HG02870 (cell line): ENCODE results near the gene HIVEP2.

Experiments
- ATAC-seq: cut with Tn5 transposase; IDR thresholded peaks from one replicate; pipeline ENCODE4 v1.9.1; 2021; ENCODE audit warnings: mild to moderate bottlenecking, moderate library complexity; ENCODE audit not compliant: unreplicated experiment

The HIVEP2 gene

DNA sequence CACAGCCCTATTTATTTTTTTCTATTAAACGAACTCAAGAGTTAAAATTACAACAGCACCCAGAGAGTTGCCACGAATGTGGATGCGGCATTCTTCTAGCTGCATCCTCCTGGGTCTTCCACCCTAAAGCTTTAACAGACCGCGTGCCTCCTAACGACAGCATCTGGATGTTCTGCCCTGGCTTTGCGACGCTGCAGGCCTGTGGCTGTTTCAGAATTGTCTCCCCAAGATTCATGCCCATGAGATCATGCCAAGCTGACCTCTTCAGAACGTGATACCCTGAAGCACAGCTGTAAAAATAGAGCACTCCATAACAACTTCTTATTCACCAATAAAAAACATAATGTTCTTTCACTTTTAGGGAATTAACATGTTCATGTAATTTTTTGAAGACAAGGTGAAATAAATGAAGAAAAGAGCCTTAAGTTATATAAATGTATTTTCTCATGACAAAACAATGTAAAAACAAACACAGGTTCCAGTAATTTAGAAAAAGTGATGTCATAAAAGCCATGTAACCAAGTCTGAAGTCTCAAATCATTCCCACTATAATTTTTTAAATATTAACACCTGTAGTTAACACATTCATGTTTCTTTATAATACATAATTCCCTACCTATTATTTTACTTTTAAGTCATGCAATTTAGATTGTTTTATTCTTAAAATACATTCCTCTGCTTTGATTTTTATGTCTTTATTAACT, 26.5 kb downstream of the HIVEP2 start:
- no peak for ATAC-seq

DNA sequence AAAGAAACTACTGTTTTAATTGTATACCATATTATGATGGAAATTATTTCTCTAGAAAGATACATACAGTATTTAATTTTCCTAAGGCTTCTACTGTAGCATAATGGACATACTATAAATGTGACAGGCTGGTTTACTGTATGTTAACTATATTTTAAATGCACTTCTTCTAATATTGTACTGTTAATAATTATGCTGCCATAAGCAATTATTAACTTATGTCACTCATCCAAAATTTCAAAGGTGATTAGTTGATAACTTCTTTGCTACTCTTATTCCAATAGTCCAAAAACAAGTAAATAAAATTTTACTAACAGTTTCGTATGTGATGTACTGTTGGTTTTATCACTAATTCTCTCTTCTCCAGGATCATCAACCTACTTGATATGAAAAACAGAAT, 28.1 kb downstream of the HIVEP2 start:
- ATAC-seq, result no peak

DNA sequence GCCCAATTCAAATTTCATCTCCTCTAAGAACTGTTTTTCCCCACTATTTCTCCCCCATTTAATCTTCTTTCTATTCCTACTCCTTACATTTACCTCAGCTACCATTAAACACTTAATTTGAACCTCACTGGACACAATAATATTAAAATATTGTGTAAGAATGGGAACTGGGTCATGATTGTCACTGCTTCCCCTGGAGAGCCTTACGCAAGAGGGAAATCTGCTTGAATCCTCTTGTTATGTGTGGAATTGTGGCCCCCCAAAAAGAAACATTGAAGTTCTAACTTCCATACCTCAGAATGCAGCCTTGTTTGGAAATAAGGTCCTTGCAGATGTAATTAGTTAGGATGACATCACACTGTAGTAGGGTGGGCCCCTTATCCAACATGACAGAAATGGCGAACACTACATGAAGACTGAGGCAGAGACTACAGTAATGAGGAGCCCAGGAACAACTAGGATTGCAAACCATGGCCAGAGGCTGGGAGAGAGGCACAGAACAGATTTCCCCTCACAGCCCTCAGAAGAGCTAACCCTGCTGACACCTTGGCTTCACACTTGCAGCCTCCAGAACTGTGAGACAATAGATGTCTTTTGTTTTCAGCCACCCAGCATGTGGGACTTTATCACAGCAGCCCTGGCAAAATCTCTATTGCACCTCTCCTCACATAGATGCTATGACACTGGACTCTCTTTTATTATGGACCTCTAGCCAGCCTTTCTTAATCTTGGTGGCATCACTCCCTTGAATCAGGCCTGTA, 29.9 kb downstream of the HIVEP2 start:
- no peak for ATAC-seq

DNA sequence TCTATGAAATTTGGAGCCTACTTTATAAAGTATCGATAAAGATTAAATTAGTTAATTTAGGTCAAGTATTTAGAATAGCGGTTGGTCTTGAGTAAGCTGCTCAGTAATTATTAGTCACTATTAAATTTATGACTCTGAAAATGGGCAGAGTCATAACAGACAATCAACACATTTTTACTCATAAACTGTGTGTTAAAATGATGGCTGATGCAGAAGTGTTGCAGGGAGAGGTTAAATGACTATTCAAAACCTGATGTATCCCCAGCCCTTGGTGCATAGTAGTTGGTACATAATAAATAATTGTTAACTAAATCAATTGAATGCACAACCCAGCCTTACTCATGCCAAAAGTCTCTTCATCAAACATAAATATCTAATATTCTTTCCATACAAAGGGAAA, 30.6 kb downstream of the HIVEP2 start:
- ATAC-seq, result no peak

DNA sequence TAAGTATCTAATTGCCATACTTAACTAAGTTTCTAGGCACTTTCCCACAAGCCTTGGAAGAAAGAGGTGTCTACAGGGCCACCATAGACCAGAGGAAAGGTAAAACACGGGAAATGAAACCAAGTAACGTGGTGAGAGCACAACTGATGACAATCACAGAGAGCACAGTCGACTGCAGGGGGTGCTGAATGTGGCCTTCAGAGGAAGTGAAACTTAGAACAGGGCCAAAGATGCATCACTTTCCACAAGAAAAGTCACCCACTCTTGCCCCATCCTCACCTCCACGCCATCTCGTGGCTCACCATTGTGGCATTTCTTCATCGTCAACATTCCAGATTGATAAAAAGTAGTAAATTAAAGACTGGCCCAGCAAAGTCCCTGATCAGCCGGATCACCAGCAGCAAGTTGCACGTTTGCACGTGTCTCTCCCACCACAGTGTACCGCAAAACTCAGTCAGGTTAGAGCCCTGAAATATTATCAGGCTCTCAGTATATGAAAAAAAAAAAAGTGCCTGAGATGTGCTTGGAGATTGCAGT, 31.4 kb downstream of the HIVEP2 start:
- peak; percentile 90 for ATAC-seq

DNA sequence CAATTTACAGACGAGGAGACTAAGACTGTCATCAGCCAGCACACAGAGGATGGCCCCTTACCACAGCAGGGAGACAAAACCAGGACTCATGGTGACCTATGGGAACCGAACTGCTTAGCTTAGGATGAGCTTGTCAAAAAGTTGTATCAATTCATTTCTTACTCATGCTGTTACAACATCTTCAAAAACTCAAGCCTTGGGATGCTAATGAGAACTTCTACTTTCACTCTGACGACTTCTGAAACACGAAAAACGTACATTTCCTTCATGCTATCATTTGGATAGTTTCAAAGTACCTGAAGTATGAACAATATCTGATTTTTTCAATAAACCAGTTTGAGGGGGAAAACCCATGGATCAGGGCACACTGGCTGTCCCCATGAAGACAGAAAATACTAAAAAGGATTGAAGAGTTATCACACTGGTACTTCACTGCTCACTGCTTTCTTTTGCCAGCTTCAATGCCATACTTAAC, 31.9 kb downstream of the HIVEP2 start:
- peak; percentile 66 for ATAC-seq

DNA sequence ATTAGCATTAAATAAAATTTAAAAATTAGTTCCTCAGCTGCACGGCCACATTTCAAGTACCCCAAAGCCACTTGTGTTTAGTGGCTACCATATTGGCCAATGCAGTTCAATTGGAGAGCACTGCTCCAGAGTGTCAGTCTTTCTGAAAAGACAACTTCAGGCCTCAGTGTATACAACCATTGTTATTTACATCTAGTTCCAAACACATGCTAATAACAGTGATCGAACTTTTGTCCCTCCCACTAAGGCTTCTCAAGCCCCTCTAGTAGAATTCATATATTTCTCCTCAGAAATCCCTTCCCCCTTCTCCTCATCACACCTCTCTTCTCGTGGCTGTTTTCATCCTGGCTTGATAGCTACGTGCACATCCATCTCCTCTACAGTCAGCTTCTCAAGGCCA, 32.9 kb downstream of the HIVEP2 start:
- no peak for ATAC-seq

DNA sequence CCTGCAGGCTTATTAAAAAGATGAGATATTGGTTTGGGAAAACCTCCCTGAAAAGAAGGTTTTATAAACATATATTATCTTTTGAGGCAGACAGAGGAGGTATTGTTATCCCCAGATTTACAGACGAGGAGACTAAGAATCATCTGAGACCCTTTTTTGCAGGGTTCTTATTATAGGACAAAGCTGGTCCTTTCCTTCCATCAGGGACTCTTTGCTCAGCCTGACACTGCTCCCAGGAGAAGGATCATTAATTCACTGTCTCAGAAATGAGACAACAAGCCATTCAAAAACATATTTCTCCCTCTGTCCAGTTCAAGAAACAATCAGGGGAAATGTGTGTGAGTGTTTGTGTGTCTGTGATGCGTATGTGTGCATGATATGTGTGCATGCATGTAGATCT, 33.5 kb downstream of the HIVEP2 start:
- ATAC-seq, result no peak

DNA sequence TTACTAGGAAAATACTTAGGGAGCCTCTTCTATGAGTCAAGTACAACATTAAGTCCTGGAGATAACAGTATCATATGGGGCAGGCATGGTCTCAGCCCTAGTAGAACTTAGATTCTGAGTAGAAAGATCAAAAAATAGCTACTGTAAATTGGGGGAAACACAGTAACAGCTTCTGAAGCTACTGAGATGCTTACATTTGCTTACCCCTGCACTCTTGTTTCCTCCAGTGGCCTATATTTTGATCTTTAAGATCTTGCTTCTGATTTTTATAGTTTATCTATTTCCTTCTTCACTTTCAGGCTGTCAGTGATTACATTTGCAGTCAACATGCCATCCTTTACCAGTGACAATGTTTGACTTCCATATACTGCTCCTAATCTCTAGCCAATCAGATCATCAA, 35.3 kb downstream of the HIVEP2 start:
- ATAC-seq, result no peak

DNA sequence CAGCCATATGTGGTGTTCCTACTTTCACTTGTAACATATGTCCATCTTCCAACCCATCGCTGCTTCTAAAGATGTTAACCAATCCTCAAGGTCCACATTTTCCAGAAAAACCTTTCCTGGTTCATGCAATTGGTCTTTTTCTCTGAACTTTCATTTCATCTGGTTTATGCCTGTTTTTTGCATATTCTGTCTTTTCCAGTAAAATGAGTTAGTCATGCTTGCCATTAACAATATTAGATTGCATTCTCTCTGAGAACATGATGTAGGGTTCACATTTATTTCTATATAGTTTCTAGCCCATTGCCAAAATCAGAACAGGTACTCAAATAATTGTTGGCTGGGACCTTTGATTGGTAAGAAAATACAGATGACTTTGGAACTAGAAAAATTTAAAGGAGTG, 36.7 kb downstream of the HIVEP2 start:
- no peak for ATAC-seq

DNA sequence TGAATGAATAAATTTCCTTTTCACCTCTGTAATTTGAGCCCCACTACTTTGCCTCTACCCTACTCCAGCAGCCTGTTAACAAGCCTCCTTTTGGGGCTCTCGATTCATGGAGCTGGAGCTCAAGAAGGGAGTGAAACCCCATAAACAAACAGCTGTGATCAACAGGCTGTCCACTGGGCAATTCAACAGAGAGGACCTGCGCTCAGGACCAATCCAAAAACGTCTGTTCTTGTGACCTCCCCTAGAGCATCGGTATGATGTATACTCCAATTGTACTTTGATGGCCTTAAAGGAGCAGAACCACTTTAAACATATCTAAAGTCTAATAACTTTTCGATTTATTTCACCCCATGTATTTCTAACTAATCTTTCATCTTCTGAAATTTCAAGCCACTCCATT, 37.4 kb downstream of the HIVEP2 start:
- peak; percentile 21 for ATAC-seq

DNA sequence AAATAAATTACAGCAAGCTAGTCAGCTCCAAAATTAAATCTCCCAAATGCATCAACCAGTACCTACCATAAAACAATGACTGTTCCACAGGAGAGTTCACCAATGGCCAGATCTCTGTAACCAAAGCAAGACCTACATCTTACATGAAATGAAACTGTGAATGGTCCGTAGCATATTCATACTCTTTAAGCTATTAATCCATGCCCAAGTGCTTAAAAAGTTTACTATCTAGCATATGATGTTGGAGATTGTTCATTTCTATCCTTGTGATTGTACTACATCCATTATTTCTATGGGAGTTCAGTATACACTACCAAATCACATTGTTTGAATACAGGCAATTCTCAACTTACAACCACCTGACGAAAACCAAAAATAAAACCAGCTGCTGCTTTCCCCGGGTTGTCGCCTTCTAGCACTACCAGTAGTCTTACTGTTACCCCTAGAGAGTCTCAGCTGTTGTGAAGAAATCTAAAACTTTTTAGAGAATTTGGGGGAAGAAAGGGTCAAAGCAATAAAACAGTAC, 38.0 kb downstream of the HIVEP2 start:
- peak; percentile 74 for ATAC-seq

DNA sequence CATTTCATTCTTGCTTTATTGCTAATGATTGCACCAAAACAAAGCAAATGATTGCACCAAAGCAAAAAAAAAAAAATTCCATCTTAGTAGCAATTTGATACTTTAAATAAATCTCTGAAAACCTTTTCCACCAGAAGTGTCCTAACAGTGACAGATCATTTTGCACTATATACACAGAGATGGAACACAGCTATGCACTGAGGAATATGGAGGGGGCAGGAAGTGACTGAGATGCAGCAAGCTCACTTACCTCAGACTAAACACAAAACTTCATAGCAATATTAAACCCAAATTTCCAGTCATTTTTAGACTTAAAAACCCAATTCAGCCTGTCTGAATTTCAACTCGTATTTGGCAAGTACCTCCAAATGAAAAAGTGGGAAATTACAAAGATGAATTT, 41.2 kb downstream of the HIVEP2 start:
- no peak for ATAC-seq

DNA sequence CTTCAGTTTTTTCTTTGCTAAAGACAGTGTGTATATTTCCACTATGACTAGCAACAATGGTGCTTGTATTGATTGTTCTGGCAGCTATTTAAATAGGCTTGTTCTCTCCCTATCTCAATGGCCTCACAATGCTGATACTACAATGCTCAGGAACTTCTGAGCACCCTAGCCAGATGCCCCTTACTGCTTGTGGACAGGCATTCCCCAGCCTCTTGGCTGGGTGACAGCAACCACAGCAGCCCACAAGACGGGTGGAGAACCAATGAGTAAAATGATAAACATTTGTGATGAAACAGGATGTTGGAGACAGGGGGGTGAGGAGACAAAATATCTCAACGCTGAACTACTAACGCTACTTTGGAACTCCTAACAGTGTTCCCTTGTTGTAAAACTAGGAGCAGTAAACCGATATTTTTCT, 42.3 kb downstream of the HIVEP2 start:
- peak; percentile 33 for ATAC-seq

DNA sequence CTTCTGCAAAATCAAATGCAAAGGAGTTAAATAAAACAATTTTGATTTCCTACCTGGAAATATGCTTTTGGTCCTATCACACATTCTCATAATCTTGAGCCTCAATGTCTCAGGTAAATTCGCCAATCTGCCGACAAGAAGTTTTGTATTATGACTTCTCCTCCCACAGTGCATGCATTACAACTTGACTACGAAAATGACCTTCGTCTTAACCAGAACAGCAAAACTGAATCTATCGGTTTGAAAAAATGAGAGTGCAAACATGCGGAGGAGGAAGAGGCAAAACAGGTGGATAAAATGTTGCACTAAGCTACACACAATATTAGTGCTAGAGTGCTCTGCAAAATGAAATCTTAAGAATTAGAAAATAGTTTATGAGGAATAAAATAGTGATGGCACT, 43.4 kb downstream of the HIVEP2 start:
- ATAC-seq, result no peak

DNA sequence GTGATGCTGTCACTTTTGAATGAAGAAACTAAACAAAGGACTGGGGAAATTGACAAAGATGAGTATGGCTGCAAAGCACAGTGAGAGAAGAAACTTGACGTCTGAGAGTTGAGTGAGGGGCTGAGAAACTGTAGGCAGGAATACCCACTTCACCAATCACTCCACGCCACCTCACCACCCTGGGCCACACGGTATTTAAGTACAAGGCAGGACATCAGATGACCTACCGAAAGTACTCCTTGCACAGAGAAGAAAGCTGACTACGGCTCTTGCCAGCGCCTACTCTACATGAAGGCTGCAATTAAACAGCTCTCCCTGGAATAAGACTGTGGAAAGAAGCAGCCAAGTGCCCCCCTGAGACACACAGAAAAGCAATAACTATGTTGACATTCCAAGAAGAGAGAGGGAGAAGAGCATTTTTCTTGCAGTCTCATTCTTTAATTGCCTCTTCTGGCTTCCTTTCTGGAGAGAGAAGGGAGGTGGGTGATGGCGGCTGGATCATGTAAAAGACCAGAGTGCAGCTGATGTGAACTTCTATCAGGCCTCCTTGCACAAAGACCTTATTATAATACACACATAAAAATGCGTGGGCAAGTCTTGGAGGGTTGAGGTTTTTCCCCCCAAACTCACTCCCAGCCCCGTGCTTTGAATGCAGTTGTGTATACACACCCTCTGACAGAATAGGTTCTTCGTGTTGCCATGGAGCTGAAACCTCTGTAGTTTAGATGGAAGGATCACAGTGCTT, 44.6 kb downstream of the HIVEP2 start:
- ATAC-seq, result no peak

DNA sequence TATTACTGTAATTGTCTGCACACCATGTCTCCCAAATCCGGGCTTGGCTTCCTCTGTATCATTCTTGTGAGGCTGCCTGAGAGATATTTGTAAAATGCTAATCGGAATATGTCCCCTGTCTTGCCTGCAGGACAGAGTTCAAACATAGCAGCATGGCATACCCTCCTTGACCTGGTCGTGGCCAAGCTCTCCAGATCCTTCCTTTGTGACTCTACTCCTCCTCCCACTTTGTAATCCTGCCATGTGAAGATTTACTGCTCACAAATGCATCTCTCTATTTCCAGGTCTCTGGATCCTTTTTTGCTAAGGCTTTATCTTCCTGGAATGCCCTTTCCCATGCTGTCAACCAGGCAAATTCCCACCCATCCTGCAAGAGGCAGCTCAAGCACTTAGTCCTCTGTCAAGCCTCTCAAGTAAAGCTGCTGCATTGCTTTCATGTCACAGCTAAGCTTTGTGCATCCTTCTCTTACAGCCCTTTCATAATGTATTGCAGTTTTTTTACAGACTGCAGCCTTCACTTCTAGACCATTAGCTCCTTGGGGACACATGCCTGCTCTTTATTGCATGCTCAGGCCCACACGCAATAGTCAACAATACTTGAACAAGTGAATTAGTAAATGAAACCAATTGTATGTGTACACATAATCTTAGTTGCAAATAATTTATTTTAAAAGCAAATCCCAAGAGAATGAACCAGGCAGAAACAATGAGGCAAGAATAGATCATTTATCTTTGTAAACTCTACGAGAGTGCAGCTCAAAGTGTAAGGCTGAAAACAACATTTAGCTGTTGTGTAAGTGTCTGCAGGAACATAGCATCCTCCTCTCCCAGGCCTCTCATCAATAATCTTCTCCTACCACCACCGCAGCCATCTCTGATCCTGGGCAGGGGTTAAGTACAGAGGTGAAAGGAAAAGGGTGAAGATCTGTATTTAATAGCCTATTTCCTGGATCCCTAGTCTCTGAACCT, 45.8 kb downstream of the HIVEP2 start:
- ATAC-seq, result no peak

DNA sequence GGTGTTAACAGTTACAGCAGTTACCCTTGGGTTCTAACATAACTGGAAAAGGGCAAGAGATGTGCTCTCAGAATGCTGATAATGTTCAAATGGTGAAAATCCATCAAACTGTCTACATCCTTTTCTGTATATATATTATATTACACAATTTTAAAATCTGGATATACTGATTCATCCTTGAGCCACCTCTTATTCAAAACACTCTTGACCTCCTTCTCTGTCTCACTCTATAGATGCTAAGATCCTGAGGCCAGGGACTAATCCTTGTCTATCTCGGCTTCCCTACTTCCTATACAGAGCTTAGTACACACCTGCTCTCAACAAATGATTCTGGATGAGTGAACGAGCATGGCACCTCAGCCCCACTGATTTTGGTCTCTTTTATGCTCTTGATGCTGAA, 47.3 kb downstream of the HIVEP2 start:
- no peak for ATAC-seq

DNA sequence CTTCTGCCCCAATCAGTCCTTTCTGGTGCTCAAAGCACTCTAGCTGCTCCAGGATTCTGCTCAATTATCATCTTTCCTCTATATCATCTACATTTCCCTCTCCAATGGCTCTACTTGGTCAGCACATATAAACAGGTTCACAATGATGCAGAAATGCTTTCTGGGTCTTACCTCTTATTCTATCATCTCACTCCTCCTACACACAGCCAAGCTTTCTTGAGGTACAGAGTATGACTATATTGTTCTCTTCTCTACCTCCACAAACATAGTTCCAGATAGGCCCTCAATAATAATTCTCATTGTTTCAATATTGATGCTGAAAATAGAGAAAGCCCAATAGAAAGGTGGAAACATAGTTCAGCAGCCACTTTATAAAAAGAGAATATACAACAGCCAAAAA, 48.2 kb downstream of the HIVEP2 start:
- no peak for ATAC-seq

DNA sequence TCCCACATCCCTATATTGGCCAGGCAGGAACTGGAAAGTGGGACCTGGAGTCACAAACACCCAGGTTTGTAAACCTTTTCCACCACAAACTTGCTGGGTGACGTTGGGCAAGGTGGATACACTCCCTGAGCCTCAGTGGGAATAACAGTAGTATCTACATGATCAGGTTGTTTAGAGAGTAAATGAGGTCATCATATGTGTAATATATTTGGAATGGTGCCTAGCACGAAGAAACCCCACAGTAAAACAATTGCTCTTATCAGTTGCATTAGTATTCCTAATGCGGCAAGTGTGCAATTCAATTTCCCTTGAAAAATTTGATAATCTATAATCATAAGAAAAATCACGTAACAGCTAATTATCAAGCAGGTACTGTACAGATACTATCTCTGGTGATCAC, 51.9 kb downstream of the HIVEP2 start:
- ATAC-seq, result no peak
